Small intestine (tissue), 7 donors: Measurements from ENCODE around the gene TMEM63A. TPM values are rescaled to one million over a fixed set of nuclear protein-coding genes. Genes with fewer than 3 reads are reported as not detected.
A peak's percentile ranks its signal among the peaks of the same experiment; 100 is the strongest.

Source experiments
- DNase-seq, 2 donors: peaks; one replicate each; pipeline versions ENCODE4 v3.0.0 to v3.0.0-alpha.2; 2013
- FAIRE-seq: peaks from 2 replicates; lab custom pipeline; 2012; peaks lifted over from hg19 to GRCh38; lab: Jason Lieb, UNC
- H3K27ac ChIP-seq, 3 donors: one replicate each; pipeline ENCODE4 v1.5.1; 2013; ENCODE audit warnings: low read length in 2 of 3, mild to moderate bottlenecking in 2 of 3, control low read depth in 1 of 3, inconsistent platforms in 1 of 3, low read depth in 1 of 3, moderate library complexity in 1 of 3
- H3K27me3 ChIP-seq, 3 donors: one replicate each; pipeline ENCODE4 v1.6.1; 2013; ENCODE audit warnings: low read length in 3 of 3, inconsistent platforms in 1 of 3; ENCODE audit not compliant: control insufficient read depth in 3 of 3, insufficient read depth in 3 of 3
- H3K36me3 ChIP-seq, 3 donors: one replicate each; pipeline ENCODE4 v1.6.1; 2013; ENCODE audit warnings: low read length in 3 of 3, inconsistent platforms in 1 of 3, low read depth in 1 of 3, mild to moderate bottlenecking in 1 of 3, moderate library complexity in 1 of 3; ENCODE audit not compliant: control insufficient read depth in 3 of 3, insufficient read depth in 2 of 3
- H3K4me1 ChIP-seq, 3 donors: one replicate each; pipeline ENCODE4 v1.6.1; 2013; ENCODE audit warnings: low read length in 2 of 3, inconsistent platforms in 1 of 3, low read depth in 1 of 3, mild to moderate bottlenecking in 1 of 3, moderate library complexity in 1 of 3; ENCODE audit not compliant: control insufficient read depth in 3 of 3, insufficient read depth in 2 of 3
- H3K4me3 ChIP-seq, 3 donors: one replicate each; pipeline ENCODE4 v1.5.1; 2013; ENCODE audit warnings: low read length in 3 of 3, control low read depth in 1 of 3, inconsistent platforms in 1 of 3, low read depth in 1 of 3, mild to moderate bottlenecking in 1 of 3, moderate library complexity in 1 of 3
- H3K9me3 ChIP-seq, 2 donors: one replicate each; pipeline ENCODE4 v1.6.1; 2013; ENCODE audit warnings: low read depth in 1 of 2, low read length in 1 of 2; ENCODE audit not compliant: control insufficient read depth in 2 of 2, insufficient read depth in 1 of 2
- WGBS, 3 donors: extraction: QIAGEN DNeasy Blood & Tissue Kit; methylation state at CpG; one replicate each; pipeline ENCODE4 v1.1.7; 2013; 5-methylcytosine and 5-hydroxymethylcytosine counted together
- polyA plus RNA-seq, 4 donors: library from polyadenylated mRNA; stranded (reverse) in 3 of 4; unstranded in 1 of 4; fragments of 200-250 nt in 3 of 4; fragments of 120-200 nt in 1 of 4; gene quantifications; one replicate each; pipeline versions ENCODE4 v1.2.1 to v1.2.3, GENCODE V29; 2013
- donor health status: healthy with polysubstance abuse.
- donor health status: control.
- donor health status: control.
- donor health status: Bipolar disorder and iron deficiency.
- donor health status: healthy.

TMEM63A gene
- polyA plus RNA-seq, 4 donors, result 5.1 to 99.2 (median 35.0) TPM

DNA sequence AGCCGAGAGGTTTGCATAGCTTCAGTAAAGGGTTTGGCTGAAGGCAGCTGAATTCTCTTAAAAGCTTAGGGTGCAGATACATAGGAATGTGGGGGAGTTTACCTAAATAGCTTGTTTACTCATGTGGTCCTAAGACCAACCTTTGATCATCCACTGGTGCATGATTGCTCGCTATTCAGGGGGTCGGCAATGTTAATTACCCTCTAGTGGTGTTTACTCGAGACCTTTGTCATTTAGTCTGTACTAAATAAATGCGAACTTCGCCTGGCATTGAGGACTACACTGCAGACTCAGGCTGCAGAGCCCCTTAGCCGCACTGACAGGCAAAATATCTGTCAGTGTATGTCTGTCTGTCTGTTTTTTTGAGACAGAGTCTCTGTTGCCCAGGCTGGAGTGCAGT, 31.8 kb downstream of the TMEM63A start:
- H3K27ac ChIP-seq, result no peak overlapping the region
- DNase-seq (no peak), FAIRE-seq (no peak)
- peaks cover 0 to 5% of the 10 kb centered on the region in 2 donors for H3K9me3 ChIP-seq
- no peaks in the 10 kb centered on the region for H3K27me3 ChIP-seq
- H3K4me1 ChIP-seq, result peaks cover 0 to 25% (median 4%) of the 10 kb centered on the region in 3 donors
- WGBS, 3 donors, result 78 to 90% (median 88%) methylated on average over 7 of the region's 7 CpGs
- peaks cover 0 to 91% (median 2%) of the 10 kb centered on the region in 3 donors for H3K36me3 ChIP-seq
- no peak overlapping the region for H3K4me3 ChIP-seq

- Histone ChIP-seq H3K9me3 (peaks cover 0 to 5% of the 10 kb centered on the region in 2 donors), H3K4me1 (peaks cover 0 to 24% (median 4%) of the 10 kb centered on the region in 3 donors), H3K36me3 (peaks cover 0 to 93% (median 2%) of the 10 kb centered on the region in 3 donors), H3K27ac (no peak overlapping the region), H3K27me3 (no peaks in the 10 kb centered on the region), H3K4me3 (no peak overlapping the region)
- FAIRE-seq (no peak), DNase-seq (no peak)
- 54 to 76% (median 61%) methylated on average over 6 to 7 of the region's 7 CpGs for WGBS, 3 donors
These were observed 32.3 kb downstream of the TMEM63A start for GRCh38 chr1:225849925-225850324.

DNA sequence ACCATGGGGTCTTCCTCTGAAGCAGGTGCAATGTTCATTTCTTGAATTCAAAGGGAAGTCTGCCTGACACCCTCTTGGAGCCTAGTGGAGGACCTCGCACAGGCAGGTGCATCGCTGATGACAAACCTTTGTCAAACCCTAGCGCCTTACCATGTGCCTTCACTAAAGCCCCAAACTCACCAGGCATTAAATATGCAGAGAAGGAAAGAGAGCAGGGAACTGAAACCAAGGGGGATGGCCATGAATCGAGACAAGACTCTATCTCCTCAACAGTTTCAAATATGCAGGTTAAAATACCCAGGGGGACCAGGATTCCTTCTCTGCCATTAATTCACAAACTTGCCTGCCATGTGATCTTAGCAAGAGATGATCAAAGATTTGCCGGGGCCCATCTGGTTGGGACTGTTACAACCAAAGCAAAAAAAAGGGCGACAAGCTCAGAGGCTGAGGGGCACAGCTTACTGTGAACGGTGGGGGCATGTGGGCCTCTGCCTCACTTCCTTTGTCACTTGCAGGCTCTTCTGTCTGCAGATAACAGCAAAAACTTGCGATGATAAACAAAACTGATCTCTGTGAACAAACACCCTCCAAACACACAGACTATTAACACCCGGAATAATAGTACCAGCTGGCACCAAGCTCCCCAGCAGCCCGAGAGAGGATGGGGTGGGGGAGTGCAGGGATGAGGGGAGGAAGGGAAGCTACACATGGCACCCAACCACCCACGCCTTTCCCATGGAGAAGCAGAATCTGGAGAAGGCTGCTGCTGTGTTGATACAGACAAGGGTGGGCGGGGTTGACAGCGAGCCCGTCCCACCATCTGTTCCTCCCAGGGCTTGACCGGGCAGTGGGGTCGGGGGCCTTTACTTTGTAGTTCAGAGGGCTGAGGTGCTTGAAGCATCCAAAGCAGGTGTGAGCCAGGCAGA, 33.9 kb downstream of the TMEM63A start:
- peaks cover 0 to 94% (median 2%) of the 10 kb centered on the region in 3 donors for H3K36me3 ChIP-seq
- FAIRE-seq (no peak), DNase-seq (no peak)
- H3K27ac ChIP-seq, result peak overlapping the region in 2 of 3 donors; percentile 25 to 63
- peaks cover 0 to 5% of the 10 kb centered on the region in 2 donors for H3K9me3 ChIP-seq
- 31 to 39% (median 36%) methylated on average over 16 of the region's 16 CpGs for WGBS, 3 donors
- H3K4me1 ChIP-seq, result peaks cover 0 to 24% (median 4%) of the 10 kb centered on the region in 3 donors
- H3K27me3 ChIP-seq, result no peaks in the 10 kb centered on the region
- H3K4me3 ChIP-seq, result no peak overlapping the region

GRCh38 chr1:225847610-225848009, 34.6 kb downstream of the TMEM63A start:
- FAIRE-seq, result no peak
- no peaks in the 10 kb centered on the region for H3K27me3 ChIP-seq
- peaks cover 0 to 24% (median 4%) of the 10 kb centered on the region in 3 donors for H3K4me1 ChIP-seq
- no peak overlapping the region for H3K4me3 ChIP-seq
- H3K9me3 ChIP-seq, result peaks cover 0 to 5% of the 10 kb centered on the region in 2 donors
- H3K36me3 ChIP-seq, result peaks cover 0 to 93% (median 2%) of the 10 kb centered on the region in 3 donors
- peak; percentile 79 to 97 for DNase-seq
- 16 to 53% (median 26%) methylated on average over 4 of the region's 4 CpGs for WGBS, 3 donors
- H3K27ac ChIP-seq, result peak overlapping the region in 2 of 3 donors; percentile 25 to 63

GRCh38 chr1:225846331-225847310, 35.6 kb downstream of the TMEM63A start:
- 81 to 90% (median 81%) methylated on average over 20 of the region's 20 CpGs for WGBS, 3 donors
- Histone ChIP-seq H3K36me3 (peaks cover 0 to 92% (median 0%) of the 10 kb centered on the region in 3 donors), H3K4me1 (peaks cover 0 to 24% (median 4%) of the 10 kb centered on the region in 3 donors), H3K9me3 (peaks cover 0 to 5% of the 10 kb centered on the region in 2 donors), H3K27ac (peak overlapping the region in 1 of 3 donors; percentile 25), H3K27me3 (no peaks in the 10 kb centered on the region), H3K4me3 (no peak overlapping the region)
- FAIRE-seq, result no peak
- no peak for DNase-seq

GRCh38 chr1:225845571-225846259, 36.5 kb downstream of the TMEM63A start:
- DNase-seq (peak; percentile 70 to 76), FAIRE-seq (no peak)
- H3K36me3 ChIP-seq, result peaks cover 0 to 84% (median 0%) of the 10 kb centered on the region in 3 donors
- WGBS, 3 donors, result 67 to 74% (median 71%) methylated on average over 11 to 13 of the region's 13 CpGs
- no peaks in the 10 kb centered on the region for H3K27me3 ChIP-seq
- peaks cover 0 to under 1% of the 10 kb centered on the region in 2 donors for H3K9me3 ChIP-seq
- H3K4me1 ChIP-seq, result peaks cover 0 to 24% (median 4%) of the 10 kb centered on the region in 3 donors
- no peak overlapping the region for H3K27ac ChIP-seq
- no peak overlapping the region for H3K4me3 ChIP-seq

DNA sequence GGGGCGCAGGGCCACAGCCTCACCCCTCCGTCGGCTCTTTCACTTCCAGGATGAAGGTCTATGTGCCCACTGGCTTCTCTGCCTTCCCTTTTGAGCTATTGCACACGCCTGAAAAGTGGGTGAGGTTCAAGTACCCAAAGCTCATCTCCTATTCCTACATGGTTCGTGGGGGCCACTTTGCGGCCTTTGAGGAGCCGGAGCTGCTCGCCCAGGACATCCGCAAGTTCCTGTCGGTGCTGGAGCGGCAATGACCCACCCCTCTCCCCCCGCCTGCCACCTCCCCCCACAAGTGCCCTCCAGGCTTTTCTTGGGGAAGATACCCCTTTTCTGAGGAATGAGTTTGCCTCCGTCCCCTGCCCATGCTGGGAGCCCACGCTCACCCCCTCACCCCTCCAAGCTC, 37.1 kb downstream of the TMEM63A start:
- Histone ChIP-seq H3K36me3 (peaks cover 0 to 81% (median 0%) of the 10 kb centered on the region in 3 donors), H3K27ac (no peak overlapping the region), H3K4me3 (no peak overlapping the region), H3K27me3 (no peaks in the 10 kb centered on the region), H3K9me3 (no peaks in the 10 kb centered on the region), H3K4me1 (peaks cover 0 to 24% (median 4%) of the 10 kb centered on the region in 3 donors)
- 84 to 88% (median 87%) methylated on average over 14 of the region's 14 CpGs for WGBS, 3 donors
- no peak for DNase-seq
- no peak for FAIRE-seq
